Thyroid gland (tissue), 4 donors: ENCODE results near the gene CCDC34.

Experiments
- CTCF ChIP-seq, 6 experiments: fragments of 200-600 bp in 3 of 6; fragments of 450-650 bp in 3 of 6; sonication (generic) in 3 of 6; IDR thresholded peaks; one replicate each; pipeline ENCODE4 v1.5.1; 2016 to 2019; ENCODE audit warnings: antibody characterized with exemption in 6 of 6, mild to moderate bottlenecking in 2 of 6, inconsistent platforms in 1 of 6, moderate library complexity in 1 of 6
- POLR2A ChIP-seq, 2 donors: fragments of 450-650 bp; IDR thresholded peaks; one replicate each; pipeline ENCODE4 v1.6.1; 2017; ENCODE audit warnings: antibody characterized with exemption in 2 of 2, mild to moderate bottlenecking in 2 of 2, moderate library complexity in 1 of 2

- TF ChIP-seq POLR2A (IDR thresholded peaks at IDR 0.05) = no peak
- TF ChIP-seq CTCF (IDR thresholded peaks at IDR 0.05) = no peak
Observed at GRCh38 chr11:27391331-27392015, 28.5 kb upstream of the CCDC34 start.
